ENCODE measurements around the gene KMT2E.

KMT2E gene

GRCh38 chr7:105055084-105055483 is 41.1 kb downstream of the KMT2E start:
- Histone ChIP-seq H4K5ac (ENCODE audit: low read length) (no peak overlapping the region), H3K4me2 (ENCODE audit: low read length) (no peak overlapping the region), H3K56ac (ENCODE audit: low read length) (no peak overlapping the region), H3K9ac (ENCODE audit: low read length) (no peak overlapping the region), H4K8ac (ENCODE audit: low read depth, low read length) (no peak overlapping the region), H2BK120ac (ENCODE audit: low read depth, low read length) (no peak overlapping the region), H3K4me1 (ENCODE audit: control insufficient read depth, low read depth, low read length) (no peaks in the 10 kb centered on the region), H3K18ac (ENCODE audit: low read length) (no peak overlapping the region), H3K4ac (ENCODE audit: low read depth, low read length) (no peak overlapping the region), H2BK15ac (replicated peaks; ENCODE audit: low read depth) (no peak overlapping the region), H3K79me2 (ENCODE audit: control insufficient read depth, insufficient read depth, low read length) (peaks cover 15% of the 10 kb centered on the region), H2AK5ac (ENCODE audit: low read length) (no peak overlapping the region), H3K23ac (ENCODE audit: low read length) (no peak overlapping the region), H3K79me1 (ENCODE audit: low read length) (peaks cover 7% of the 10 kb centered on the region), H3K4me3 (ENCODE audit: low read length) (no peak overlapping the region), H3K36me3 (ENCODE audit: control insufficient read depth, insufficient read depth, low read length) (no peaks in the 10 kb centered on the region), H3K27me3 (ENCODE audit: insufficient read depth, low read length, poor library complexity) (no peaks in the 10 kb centered on the region), H2BK5ac (ENCODE audit: low read length) (no peak overlapping the region), H3K27ac (ENCODE audit: low read depth, low read length) (no peak overlapping the region)
- WGBS (ENCODE audit: extremely low coverage, insufficient coverage, low lambda C conversion rate): no CpG with 5 or more reads among the region's 2 CpGs
- DNase-seq: no peak

GRCh38 chr7:105055621-105056020 is 41.6 kb downstream of the KMT2E start:
- no peak for DNase-seq
- H3K36me3 ChIP-seq (ENCODE audit: control insufficient read depth, insufficient read depth, low read length): no peaks in the 10 kb centered on the region
- H3K23ac ChIP-seq (ENCODE audit: low read length): no peak overlapping the region
- H4K5ac ChIP-seq (ENCODE audit: low read length): no peak overlapping the region
- WGBS (ENCODE audit: extremely low coverage, insufficient coverage, low lambda C conversion rate): no CpG with 5 or more reads among the region's 1 CpG
- no peak overlapping the region for H2AK5ac ChIP-seq (ENCODE audit: low read length)
- no peaks in the 10 kb centered on the region for H3K27me3 ChIP-seq (ENCODE audit: insufficient read depth, low read length, poor library complexity)
- no peaks in the 10 kb centered on the region for H3K4me1 ChIP-seq (ENCODE audit: control insufficient read depth, low read depth, low read length)
- no peak overlapping the region for H4K8ac ChIP-seq (ENCODE audit: low read depth, low read length)
- H3K4me2 ChIP-seq (ENCODE audit: low read length): no peak overlapping the region
- H3K9ac ChIP-seq (ENCODE audit: low read length): no peak overlapping the region
- no peak overlapping the region for H3K27ac ChIP-seq (ENCODE audit: low read depth, low read length)
- no peak overlapping the region for H3K4me3 ChIP-seq (ENCODE audit: low read length)
- H3K4ac ChIP-seq (ENCODE audit: low read depth, low read length): no peak overlapping the region
- no peak overlapping the region for H2BK120ac ChIP-seq (ENCODE audit: low read depth, low read length)
- peaks cover 8% of the 10 kb centered on the region for H3K79me1 ChIP-seq (ENCODE audit: low read length)
- no peak overlapping the region for H3K18ac ChIP-seq (ENCODE audit: low read length)
- H3K56ac ChIP-seq (ENCODE audit: low read length): no peak overlapping the region
- H2BK15ac ChIP-seq (replicated peaks; ENCODE audit: low read depth): no peak overlapping the region
- no peak overlapping the region for H2BK5ac ChIP-seq (ENCODE audit: low read length)
- H3K79me2 ChIP-seq (ENCODE audit: control insufficient read depth, insufficient read depth, low read length): peaks cover 15% of the 10 kb centered on the region

- Histone ChIP-seq H2BK120ac (ENCODE audit: low read depth, low read length) (no peak overlapping the region), H4K5ac (ENCODE audit: low read length) (no peak overlapping the region), H2BK15ac (replicated peaks; ENCODE audit: low read depth) (no peak overlapping the region), H3K36me3 (ENCODE audit: control insufficient read depth, insufficient read depth, low read length) (no peaks in the 10 kb centered on the region), H3K4ac (ENCODE audit: low read depth, low read length) (no peak overlapping the region), H3K4me2 (ENCODE audit: low read length) (no peak overlapping the region), H3K27ac (ENCODE audit: low read depth, low read length) (no peak overlapping the region), H3K23ac (ENCODE audit: low read length) (no peak overlapping the region), H3K4me3 (ENCODE audit: low read length) (no peak overlapping the region), H3K79me2 (ENCODE audit: control insufficient read depth, insufficient read depth, low read length) (peaks cover 17% of the 10 kb centered on the region), H3K56ac (ENCODE audit: low read length) (no peak overlapping the region), H3K18ac (ENCODE audit: low read length) (no peak overlapping the region), H2BK5ac (ENCODE audit: low read length) (no peak overlapping the region), H3K4me1 (ENCODE audit: control insufficient read depth, low read depth, low read length) (no peaks in the 10 kb centered on the region), H3K79me1 (ENCODE audit: low read length) (peaks cover 10% of the 10 kb centered on the region), H4K8ac (ENCODE audit: low read depth, low read length) (no peak overlapping the region), H3K27me3 (ENCODE audit: insufficient read depth, low read length, poor library complexity) (no peaks in the 10 kb centered on the region), H3K9ac (ENCODE audit: low read length) (no peak overlapping the region), H2AK5ac (ENCODE audit: low read length) (no peak overlapping the region)
- no peak for DNase-seq
- WGBS (ENCODE audit: extremely low coverage, insufficient coverage, low lambda C conversion rate): no CpG with 5 or more reads among the region's 4 CpGs
Measured at GRCh38 chr7:105057472-105057871, 43.5 kb downstream of the KMT2E start.

- Histone ChIP-seq H2AK5ac (ENCODE audit: low read length) (no peak overlapping the region), H2BK15ac (replicated peaks; ENCODE audit: low read depth) (no peak overlapping the region), H3K79me2 (ENCODE audit: control insufficient read depth, insufficient read depth, low read length) (peaks cover 8% of the 10 kb centered on the region), H3K4me2 (ENCODE audit: low read length) (no peak overlapping the region), H3K4ac (ENCODE audit: low read depth, low read length) (no peak overlapping the region), H3K9ac (ENCODE audit: low read length) (no peak overlapping the region), H3K23ac (ENCODE audit: low read length) (no peak overlapping the region), H3K36me3 (ENCODE audit: control insufficient read depth, insufficient read depth, low read length) (no peaks in the 10 kb centered on the region), H3K4me3 (ENCODE audit: low read length) (no peak overlapping the region), H4K8ac (ENCODE audit: low read depth, low read length) (no peak overlapping the region), H3K27ac (ENCODE audit: low read depth, low read length) (no peak overlapping the region), H2BK5ac (ENCODE audit: low read length) (no peak overlapping the region), H4K5ac (ENCODE audit: low read length) (no peak overlapping the region), H3K4me1 (ENCODE audit: control insufficient read depth, low read depth, low read length) (no peaks in the 10 kb centered on the region), H3K18ac (ENCODE audit: low read length) (no peak overlapping the region), H2BK120ac (ENCODE audit: low read depth, low read length) (no peak overlapping the region), H3K79me1 (ENCODE audit: low read length) (peaks cover 7% of the 10 kb centered on the region), H3K27me3 (ENCODE audit: insufficient read depth, low read length, poor library complexity) (no peaks in the 10 kb centered on the region), H3K56ac (ENCODE audit: low read length) (no peak overlapping the region)
- no peak for DNase-seq
- no CpG with 5 or more reads among the region's 4 CpGs for WGBS (ENCODE audit: extremely low coverage, insufficient coverage, low lambda C conversion rate)
Measured at GRCh38 chr7:105060437-105060836, 46.4 kb downstream of the KMT2E start.

- Histone ChIP-seq H3K27me3 (ENCODE audit: insufficient read depth, low read length, poor library complexity) (no peaks in the 10 kb centered on the region), H3K79me2 (ENCODE audit: control insufficient read depth, insufficient read depth, low read length) (peaks cover 6% of the 10 kb centered on the region), H3K23ac (ENCODE audit: low read length) (no peak overlapping the region), H3K27ac (ENCODE audit: low read depth, low read length) (no peak overlapping the region), H3K56ac (ENCODE audit: low read length) (no peak overlapping the region), H4K5ac (ENCODE audit: low read length) (no peak overlapping the region), H2BK15ac (replicated peaks; ENCODE audit: low read depth) (no peak overlapping the region), H4K8ac (ENCODE audit: low read depth, low read length) (no peak overlapping the region), H2BK5ac (ENCODE audit: low read length) (no peak overlapping the region), H3K36me3 (ENCODE audit: control insufficient read depth, insufficient read depth, low read length) (no peaks in the 10 kb centered on the region), H3K4me3 (ENCODE audit: low read length) (no peak overlapping the region), H3K79me1 (ENCODE audit: low read length) (peaks cover 6% of the 10 kb centered on the region), H2AK5ac (ENCODE audit: low read length) (no peak overlapping the region), H3K4me2 (ENCODE audit: low read length) (no peak overlapping the region), H2BK120ac (ENCODE audit: low read depth, low read length) (no peak overlapping the region), H3K4me1 (ENCODE audit: control insufficient read depth, low read depth, low read length) (no peaks in the 10 kb centered on the region), H3K4ac (ENCODE audit: low read depth, low read length) (no peak overlapping the region), H3K9ac (ENCODE audit: low read length) (no peak overlapping the region), H3K18ac (ENCODE audit: low read length) (no peak overlapping the region)
- WGBS (ENCODE audit: extremely low coverage, insufficient coverage, low lambda C conversion rate): no CpG with 5 or more reads among the region's 3 CpGs
- DNase-seq: no peak
Measured at GRCh38 chr7:105060923-105061322, 46.9 kb downstream of the KMT2E start.

- Histone ChIP-seq H3K9ac (ENCODE audit: low read length) (no peak overlapping the region), H4K8ac (ENCODE audit: low read depth, low read length) (no peak overlapping the region), H3K27me3 (ENCODE audit: insufficient read depth, low read length, poor library complexity) (no peaks in the 10 kb centered on the region), H2AK5ac (ENCODE audit: low read length) (no peak overlapping the region), H3K4me2 (ENCODE audit: low read length) (no peak overlapping the region), H3K23ac (ENCODE audit: low read length) (no peak overlapping the region), H2BK15ac (replicated peaks; ENCODE audit: low read depth) (no peak overlapping the region), H3K4me1 (ENCODE audit: control insufficient read depth, low read depth, low read length) (no peaks in the 10 kb centered on the region), H3K36me3 (ENCODE audit: control insufficient read depth, insufficient read depth, low read length) (no peaks in the 10 kb centered on the region), H3K18ac (ENCODE audit: low read length) (no peak overlapping the region), H3K4me3 (ENCODE audit: low read length) (no peak overlapping the region), H3K4ac (ENCODE audit: low read depth, low read length) (no peak overlapping the region), H4K5ac (ENCODE audit: low read length) (no peak overlapping the region), H3K27ac (ENCODE audit: low read depth, low read length) (no peak overlapping the region), H2BK120ac (ENCODE audit: low read depth, low read length) (no peak overlapping the region), H3K56ac (ENCODE audit: low read length) (no peak overlapping the region), H2BK5ac (ENCODE audit: low read length) (no peak overlapping the region), H3K79me2 (ENCODE audit: control insufficient read depth, insufficient read depth, low read length) (peaks cover 2% of the 10 kb centered on the region), H3K79me1 (ENCODE audit: low read length) (peaks cover 3% of the 10 kb centered on the region)
- no peak for DNase-seq
- no CpG with 5 or more reads among the region's 1 CpG for WGBS (ENCODE audit: extremely low coverage, insufficient coverage, low lambda C conversion rate)
Measured at GRCh38 chr7:105065104-105065503, 51.1 kb downstream of the KMT2E start.

Data from mesendoderm (in vitro differentiated cells).